Transverse colon (tissue), 4 donors: ENCODE results near the gene SELP. TPM values are rescaled to one million over a fixed set of nuclear protein-coding genes. Genes with fewer than 3 reads are reported as not detected.

Experiments
- DNase-seq: peaks from one replicate; pipeline ENCODE4 v3.0.0-alpha.2; 2019
- H3K27ac ChIP-seq, 4 donors: fragments of 200-600 bp; sonication (generic); 2 replicates each; pipeline ENCODE4 v1.5.1; 2016 to 2018; ENCODE audit warnings: inconsistent platforms in 4 of 4
- H3K27me3 ChIP-seq: fragments of 200-600 bp; sonication (generic); 2 replicates; pipeline ENCODE4 v1.5.1; 2017; ENCODE audit warnings: inconsistent platforms
- H3K36me3 ChIP-seq, 4 donors: fragments of 200-600 bp; sonication (generic); 2 replicates each; pipeline ENCODE4 v1.5.1; 2017 to 2019; ENCODE audit warnings: inconsistent platforms in 4 of 4
- H3K4me1 ChIP-seq, 4 donors: fragments of 200-600 bp; sonication (generic); 2 replicates each; pipeline ENCODE4 v1.5.1; 2017 to 2020; ENCODE audit warnings: inconsistent platforms in 4 of 4
- H3K4me3 ChIP-seq, 4 donors: fragments of 200-600 bp; sonication (generic); 1 replicate in 1 of 4; 2 replicates in 3 of 4; pipeline versions ENCODE4 v1.5.1 to v1.6.1; 2017 to 2019; ENCODE audit warnings: inconsistent platforms in 4 of 4
- H3K9me3 ChIP-seq, 2 donors: fragments of 200-600 bp; sonication (generic); 2 replicates each; pipeline ENCODE4 v1.5.1; 2017 to 2019; ENCODE audit warnings: inconsistent platforms in 2 of 2
- CTCF ChIP-seq, 5 experiments: fragments of 200-600 bp in 3 of 5; fragments of 450-650 bp in 2 of 5; sonication (generic) in 3 of 5; IDR thresholded peaks; 1 replicate in 2 of 5; 2 replicates in 3 of 5; pipeline ENCODE4 v1.5.1; 2016 to 2017; ENCODE audit warnings: antibody characterized with exemption in 5 of 5, inconsistent platforms in 3 of 5, mild to moderate bottlenecking in 2 of 5, moderate library complexity in 1 of 5
- EP300 ChIP-seq: sonication (generic); formaldehyde crosslinking; IDR thresholded peaks from one replicate; pipeline ENCODE4 v1.6.1; 2017; ENCODE audit warnings: antibody characterized with exemption, low read depth
- POLR2A ChIP-seq: fragments of 450-650 bp; IDR thresholded peaks from one replicate; pipeline ENCODE4 v1.6.1; 2016; ENCODE audit warnings: antibody characterized with exemption, mild to moderate bottlenecking, moderate library complexity
- POLR2AphosphoS5 ChIP-seq, 3 donors: sonication (generic); formaldehyde crosslinking; IDR thresholded peaks; one replicate each; pipeline ENCODE4 v1.6.1; 2016; ENCODE audit warnings: antibody characterized with exemption in 3 of 3
- WGBS, 2 donors: methylation state at CpG; one replicate each; pipeline ENCODE4 v1.1.5; 2018; ENCODE audit warnings: low coverage in 1 of 2; 5-methylcytosine and 5-hydroxymethylcytosine counted together
- in situ Hi-C, 4 donors: fragments of 200-750 bp; cut with MboI; loops; one replicate each; pipeline versions ENCODE4 v1.15.0 to v1.15.1; 2017; ENCODE audit warnings: low sequenced_read_pairs in 3 of 4, low pct_ligation_motif_present in 1 of 4, low pct_unique_long_range_greater_than_20kb in 1 of 4
- intact Hi-C: fragments of 100-400 bp; cut with DNase I; formaldehyde crosslinking; loops from one replicate; pipeline ENCODE4 v1.15.1; 2023; ENCODE audit warnings: low total_unique reads
- total RNA-seq, 4 donors: library from RNA; depleted of rRNA; stranded (reverse); fragments of >200 nt; gene quantifications; one replicate each; pipeline ENCODE4 v1.1.0, GENCODE V29; 2016

SELP gene
- total RNA-seq, 4 donors from 2014 or later = 1.8 to 4.9 (median 2.2) TPM

DNA sequence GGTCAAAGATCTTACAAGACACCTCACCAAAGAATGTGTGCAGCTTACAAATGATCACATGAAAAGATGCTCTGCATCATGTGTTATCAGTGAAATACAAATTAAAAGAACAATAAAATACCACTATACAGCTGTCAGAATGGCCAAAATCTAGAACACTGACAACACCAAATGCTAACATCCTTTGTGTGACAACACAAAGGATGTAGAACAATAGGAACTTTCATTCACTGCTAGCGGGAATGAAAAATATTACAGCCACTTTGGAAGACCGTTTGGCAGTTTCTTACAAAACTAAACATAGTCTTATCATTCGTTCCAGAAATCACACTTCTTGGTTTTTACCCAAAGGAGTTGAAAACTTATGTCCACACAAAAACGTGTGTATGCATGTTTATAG, 20.6 kb upstream of the SELP start:
- WGBS, 2 donors = 54 to 55% methylated on average over 4 of the region's 4 CpGs
- Histone ChIP-seq H3K9me3 (no peaks in the 10 kb centered on the region), H3K36me3 (no peaks in the 10 kb centered on the region), H3K27me3 (no peaks in the 10 kb centered on the region), H3K27ac (no peak overlapping the region), H3K4me1 (no peaks in the 10 kb centered on the region), H3K4me3 (no peak overlapping the region)
- intact Hi-C loops = no loop called here
- no peak for TF ChIP-seq CTCF (IDR thresholded peaks at IDR 0.05)
- no peak for TF ChIP-seq EP300
- no peak for TF ChIP-seq POLR2A
- TF ChIP-seq POLR2AphosphoS5 (IDR thresholded peaks at IDR 0.05) = no peak
- in situ Hi-C loops = no loop called here
- DNase-seq = no peak

DNA sequence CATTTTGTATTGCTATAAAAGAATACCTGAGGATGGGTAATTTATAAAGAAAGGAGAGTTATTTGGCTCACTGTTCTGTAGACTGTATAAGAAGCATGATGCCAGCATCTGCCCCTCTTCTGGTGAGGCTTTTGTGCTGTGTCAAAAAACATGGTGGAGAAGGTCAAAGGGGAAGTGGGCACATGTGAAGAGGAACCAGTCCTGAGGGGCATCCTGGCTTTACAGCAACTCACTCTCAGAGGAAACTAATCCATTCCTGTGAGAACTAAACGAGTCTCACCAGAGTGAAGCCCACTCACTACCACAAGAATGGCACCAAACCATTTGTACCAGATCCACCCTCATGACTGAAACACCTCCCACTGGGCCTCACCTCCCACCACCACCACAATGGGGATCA, 18.8 kb upstream of the SELP start:
- no peak overlapping the region for H3K27ac ChIP-seq
- H3K4me3 ChIP-seq = no peak overlapping the region
- H3K36me3 ChIP-seq = no peaks in the 10 kb centered on the region
- H3K27me3 ChIP-seq = no peaks in the 10 kb centered on the region
- 29 to 60% methylated on average over 1 of the region's 1 CpG for WGBS, 2 donors
- no peak for TF ChIP-seq POLR2A
- no peak for TF ChIP-seq POLR2AphosphoS5 (IDR thresholded peaks at IDR 0.05)
- in situ Hi-C loops (no loop called here), intact Hi-C loops (no loop called here)
- no peak for DNase-seq
- no peaks in the 10 kb centered on the region for H3K9me3 ChIP-seq
- H3K4me1 ChIP-seq = no peaks in the 10 kb centered on the region

DNA sequence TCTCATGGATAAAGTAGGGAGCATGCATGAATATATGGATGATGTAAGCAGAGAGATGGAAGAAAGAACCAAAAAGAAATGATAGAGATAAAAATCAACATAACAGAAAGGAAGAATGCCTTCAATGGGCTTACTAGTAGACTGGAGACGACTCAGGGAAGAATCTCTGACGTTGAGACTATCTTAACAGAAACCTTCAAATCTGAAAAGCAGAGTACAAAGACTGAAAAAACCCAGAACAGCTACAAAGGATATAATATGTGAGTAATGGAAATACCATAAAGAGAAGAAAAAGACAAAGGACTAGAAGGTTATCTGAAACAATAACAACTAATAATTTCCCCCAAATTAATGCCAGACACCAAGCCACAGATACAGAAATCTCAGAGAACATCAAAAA, 18.3 kb upstream of the SELP start:
- Histone ChIP-seq H3K4me1 (no peaks in the 10 kb centered on the region), H3K9me3 (no peaks in the 10 kb centered on the region), H3K36me3 (no peaks in the 10 kb centered on the region), H3K4me3 (no peak overlapping the region), H3K27me3 (no peaks in the 10 kb centered on the region), H3K27ac (no peak overlapping the region)
- intact Hi-C loops = no loop called here
- 60 to 62% methylated on average over 2 of the region's 2 CpGs for WGBS, 2 donors
- TF ChIP-seq POLR2AphosphoS5 (IDR thresholded peaks at IDR 0.05) = no peak
- no peak for TF ChIP-seq CTCF (IDR thresholded peaks at IDR 0.05)
- no peak for TF ChIP-seq EP300
- no peak for TF ChIP-seq POLR2A
- in situ Hi-C loops = no loop called here
- no peak for DNase-seq

DNA sequence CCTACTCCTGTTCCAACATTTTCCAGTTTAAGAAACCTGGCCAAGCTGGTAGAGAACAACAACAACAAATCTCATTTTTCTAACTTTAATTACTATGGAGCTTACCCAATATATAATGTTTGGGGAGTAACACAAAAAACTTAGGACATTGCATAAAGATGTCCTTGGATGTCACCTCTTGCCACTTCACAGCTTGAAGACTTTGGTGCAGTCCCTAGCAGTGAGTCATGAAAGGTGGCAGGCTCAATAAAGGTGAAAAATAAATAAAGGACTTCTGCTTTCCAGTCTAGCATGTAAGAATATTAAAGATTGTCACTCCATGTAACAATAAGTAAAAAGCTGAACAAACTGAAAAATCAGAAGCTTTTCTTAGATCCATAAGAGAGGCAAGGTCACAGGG, 17.6 kb upstream of the SELP start:
- intact Hi-C loops (no loop called here), in situ Hi-C loops (no loop called here)
- Histone ChIP-seq H3K4me3 (no peak overlapping the region), H3K27me3 (no peaks in the 10 kb centered on the region), H3K9me3 (no peaks in the 10 kb centered on the region), H3K4me1 (no peaks in the 10 kb centered on the region), H3K27ac (no peak overlapping the region), H3K36me3 (no peaks in the 10 kb centered on the region)
- no peak for DNase-seq
- no peak for TF ChIP-seq POLR2AphosphoS5 (IDR thresholded peaks at IDR 0.05)
- TF ChIP-seq EP300 = no peak
- TF ChIP-seq POLR2A = no peak
- TF ChIP-seq CTCF (IDR thresholded peaks at IDR 0.05) = no peak

- in situ Hi-C loops = no loop called here
Measured at GRCh38 chr1:169644297-169644696, 14.4 kb upstream of the SELP start.

More at GRCh38 chr1:169644297-169644696, 14.4 kb upstream of the SELP start:
- no peak for TF ChIP-seq CTCF (IDR thresholded peaks at IDR 0.05)
- no peak for TF ChIP-seq POLR2AphosphoS5 (IDR thresholded peaks at IDR 0.05)
- H3K36me3 ChIP-seq = no peaks in the 10 kb centered on the region
- no peak for DNase-seq
- WGBS, 2 donors = 71 to 82% methylated on average over 3 of the region's 3 CpGs
- H3K4me1 ChIP-seq = no peaks in the 10 kb centered on the region
- H3K27me3 ChIP-seq = no peaks in the 10 kb centered on the region
- H3K9me3 ChIP-seq = no peaks in the 10 kb centered on the region
- H3K27ac ChIP-seq = no peak overlapping the region
- no peak overlapping the region for H3K4me3 ChIP-seq
- intact Hi-C loops = no loop called here
